Effector CD4-positive, alpha-beta T cell (primary cell): ENCODE data around the gene AGPAT2.

Experiments used
- DNase-seq: peaks from one replicate; pipeline ENCODE4 v3.0.0-alpha.2; 2020

The AGPAT2 gene

GRCh38 chr9:136661641-136662325 is 25.5 kb downstream of the AGPAT2 start:
- no peak for DNase-seq

DNA sequence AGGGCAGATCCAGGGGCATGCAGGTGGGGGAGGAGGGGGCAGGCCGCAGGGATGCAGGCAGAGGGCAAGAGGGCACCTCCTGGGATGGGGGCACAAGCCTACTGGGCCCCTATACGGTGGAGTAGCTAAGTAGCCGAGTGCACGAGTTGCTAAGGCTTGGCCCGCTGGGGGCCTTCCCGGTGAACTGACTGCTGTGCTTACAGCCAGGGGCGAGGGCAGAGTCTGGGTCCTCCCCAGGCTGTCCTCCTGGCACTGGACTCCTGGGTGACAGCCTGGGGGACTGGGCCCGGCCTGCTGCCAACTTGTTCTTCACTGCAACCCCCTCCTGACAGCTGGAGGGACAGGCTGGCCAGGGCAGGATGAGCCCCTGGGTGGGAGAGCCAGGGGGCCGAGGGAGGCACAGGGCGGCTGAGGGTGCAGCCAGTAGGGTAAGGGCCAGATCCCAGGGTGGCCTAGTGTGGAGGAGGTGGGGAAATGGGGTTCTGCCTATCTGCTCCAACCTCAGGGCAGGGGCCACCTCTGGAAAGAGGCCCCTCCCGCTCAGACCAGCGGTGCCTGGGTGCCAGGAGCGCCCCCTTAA is 26.2 kb downstream of the AGPAT2 start:
- no peak for DNase-seq

GRCh38 chr9:136659861-136660784 is 27.1 kb downstream of the AGPAT2 start:
- no peak for DNase-seq

DNA sequence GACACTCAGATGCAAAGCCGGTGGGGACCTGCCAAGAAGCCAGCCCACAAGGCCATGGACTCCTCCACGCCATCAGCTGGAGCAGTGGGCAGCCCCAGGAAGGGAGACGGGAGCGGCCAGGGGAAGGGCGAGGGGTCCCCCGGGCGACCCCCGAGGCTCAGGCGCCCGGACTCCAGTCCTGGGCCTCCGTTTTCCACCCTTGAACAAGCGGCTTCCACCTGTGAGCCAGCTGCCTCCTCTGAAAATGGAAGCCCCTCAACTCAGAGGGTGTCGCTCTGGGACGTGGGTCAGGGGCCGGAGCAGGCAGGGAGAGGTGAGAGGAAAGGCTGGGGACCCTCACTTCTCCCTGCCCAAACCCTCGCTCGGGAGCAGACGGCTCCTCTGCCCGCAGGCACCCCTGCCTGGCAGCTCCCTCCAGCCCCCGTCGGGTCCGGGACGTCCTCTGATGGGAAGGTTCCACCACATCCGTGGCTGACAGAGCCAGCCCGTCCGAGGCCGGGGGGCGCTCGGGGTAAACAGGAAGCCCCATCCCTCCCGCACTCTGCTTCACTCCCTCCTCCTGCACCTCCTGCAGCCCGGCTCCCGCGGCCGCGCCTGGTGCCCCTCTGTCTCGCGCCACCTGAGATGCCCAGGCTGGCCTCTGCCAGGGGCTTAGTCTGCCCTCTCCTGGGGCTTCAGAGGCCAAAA is 28.3 kb downstream of the AGPAT2 start:
- DNase-seq, result no peak

DNA sequence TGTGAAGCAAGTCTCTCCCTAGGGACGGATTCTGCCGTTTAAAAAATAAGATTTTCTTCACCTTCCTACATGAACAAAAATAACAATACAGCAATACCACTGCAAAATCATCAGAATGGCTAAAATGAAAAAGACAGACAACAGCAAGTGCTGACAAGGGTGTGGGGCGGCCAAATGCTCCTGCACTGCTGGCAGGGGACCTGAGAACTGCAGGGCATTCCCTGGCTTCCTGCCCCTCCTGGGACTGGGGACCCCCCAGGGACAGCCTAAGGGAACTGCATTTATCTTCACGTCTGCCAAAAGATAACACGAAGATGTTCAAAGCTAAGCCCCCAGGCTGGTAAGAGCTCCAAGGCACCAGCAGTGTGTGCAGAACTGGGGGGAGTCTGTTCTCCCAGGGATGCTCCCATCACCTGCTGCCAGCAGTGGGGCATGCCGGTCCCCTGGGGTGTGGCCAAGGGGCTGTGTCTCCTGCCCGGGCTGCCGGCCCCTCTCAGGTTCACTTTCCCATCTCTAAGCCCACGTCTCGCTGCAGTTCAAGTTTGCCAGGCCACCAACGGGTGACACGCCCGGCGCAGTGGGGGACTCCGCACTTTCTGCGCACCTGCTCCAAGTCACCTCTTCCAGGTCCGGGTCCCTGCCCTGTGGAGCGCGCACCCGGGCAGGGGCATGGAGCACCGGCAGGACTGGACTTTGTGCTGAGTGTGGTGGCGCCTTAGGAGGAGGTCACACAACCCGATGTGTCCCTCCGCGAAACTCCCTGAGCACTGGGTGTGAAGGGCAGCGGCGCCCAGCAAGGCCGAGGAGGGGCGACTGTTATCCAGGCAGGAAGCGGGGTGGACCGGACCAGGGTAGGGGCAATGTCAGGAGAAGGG is 29.0 kb downstream of the AGPAT2 start:
- no peak for DNase-seq

DNA sequence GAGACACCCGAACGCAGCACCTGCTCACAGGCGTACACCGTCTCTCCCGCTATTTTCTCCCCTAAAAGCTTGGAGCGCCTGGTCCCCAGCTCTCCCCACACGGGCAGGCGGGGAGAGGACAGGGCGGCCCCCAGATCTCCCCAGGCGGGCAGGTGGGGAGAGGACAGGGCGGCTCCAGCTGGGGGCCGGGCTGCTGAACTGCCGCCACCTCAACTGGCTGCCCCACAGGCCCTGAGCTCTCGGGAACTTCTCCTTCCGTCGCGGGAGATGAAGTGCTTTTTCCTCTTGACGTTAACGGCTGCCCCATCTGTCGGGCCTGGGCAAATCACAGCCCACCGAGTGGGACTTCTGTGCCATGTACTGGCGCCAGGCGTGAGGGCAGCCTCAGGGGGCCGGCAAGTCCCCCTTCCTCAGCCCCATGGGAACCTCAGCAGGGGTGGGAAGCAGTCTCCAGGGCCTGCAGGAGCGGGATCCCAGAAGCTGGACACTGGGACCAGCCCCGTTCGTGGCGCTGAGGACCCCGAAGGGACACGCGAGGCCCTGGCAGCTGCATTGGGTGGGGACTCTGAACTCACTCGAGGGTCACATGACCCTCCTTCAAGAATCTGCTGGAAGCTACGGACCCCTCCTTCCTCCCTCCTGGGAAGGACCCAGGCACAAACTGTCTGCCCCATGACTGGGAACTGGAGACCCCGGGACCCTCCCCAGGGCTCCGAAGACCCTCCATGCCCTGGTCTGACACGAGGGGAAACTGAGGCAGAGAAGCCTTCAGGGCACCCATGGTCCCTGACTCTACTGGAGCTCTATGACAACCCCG is 30.3 kb downstream of the AGPAT2 start:
- DNase-seq, result no peak

DNA sequence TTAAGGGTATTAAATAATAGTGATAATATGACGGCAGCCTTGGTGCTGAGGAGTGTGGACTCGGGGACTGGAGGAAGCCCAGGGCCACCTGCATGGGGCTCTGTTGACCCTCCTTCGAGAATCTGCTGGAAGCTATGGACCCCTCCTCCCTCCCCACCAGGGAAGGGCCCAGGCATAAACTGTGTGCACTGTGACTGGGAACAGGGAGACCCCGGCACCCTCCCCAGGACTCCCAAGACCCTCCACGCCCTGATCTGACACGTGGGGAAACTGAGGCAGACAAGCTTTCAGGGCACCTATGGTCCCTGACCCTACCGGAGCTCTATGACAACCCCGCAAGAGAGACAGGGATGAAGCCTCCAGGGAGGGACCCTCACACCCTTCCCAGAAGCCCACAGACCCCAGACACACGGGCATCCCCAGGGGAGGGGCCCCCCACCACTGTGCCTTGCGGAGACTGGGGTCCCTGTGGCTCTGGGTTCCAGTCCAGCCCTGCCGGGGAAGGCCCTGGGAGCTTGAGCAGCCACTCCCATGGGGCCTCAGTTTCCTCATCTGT is 31.0 kb downstream of the AGPAT2 start:
- DNase-seq, result no peak

GRCh38 chr9:136655536-136656182 is 31.6 kb downstream of the AGPAT2 start:
- no peak for DNase-seq

- DNase-seq, result no peak
Observed at GRCh38 chr9:136654820-136655535, 32.3 kb downstream of the AGPAT2 start.

- DNase-seq, result no peak
Observed at GRCh38 chr9:136653323-136654079, 33.8 kb downstream of the AGPAT2 start.

GRCh38 chr9:136651860-136652259 is 35.4 kb downstream of the AGPAT2 start:
- DNase-seq, result no peak

DNA sequence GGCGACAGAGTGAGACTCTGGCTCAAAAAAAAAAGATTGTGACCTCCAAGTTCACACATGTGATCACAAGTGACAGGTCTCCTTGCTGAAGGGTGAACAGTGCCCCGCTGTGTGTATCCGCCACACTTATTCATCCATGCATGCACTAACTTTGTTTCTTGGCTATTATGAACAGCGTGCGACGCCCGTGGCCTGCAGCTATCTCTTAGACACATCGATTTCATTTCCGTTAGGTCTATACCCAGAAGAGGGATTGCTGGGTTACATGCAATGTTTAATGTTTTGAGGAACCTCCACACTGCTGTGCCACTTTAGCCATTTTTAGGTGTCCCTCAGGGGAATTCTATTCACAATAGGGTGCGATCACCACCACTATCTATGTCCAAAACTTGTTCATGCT is 36.6 kb downstream of the AGPAT2 start:
- no peak for DNase-seq

GRCh38 chr9:136650021-136650420 is 37.2 kb downstream of the AGPAT2 start:
- no peak for DNase-seq

DNA sequence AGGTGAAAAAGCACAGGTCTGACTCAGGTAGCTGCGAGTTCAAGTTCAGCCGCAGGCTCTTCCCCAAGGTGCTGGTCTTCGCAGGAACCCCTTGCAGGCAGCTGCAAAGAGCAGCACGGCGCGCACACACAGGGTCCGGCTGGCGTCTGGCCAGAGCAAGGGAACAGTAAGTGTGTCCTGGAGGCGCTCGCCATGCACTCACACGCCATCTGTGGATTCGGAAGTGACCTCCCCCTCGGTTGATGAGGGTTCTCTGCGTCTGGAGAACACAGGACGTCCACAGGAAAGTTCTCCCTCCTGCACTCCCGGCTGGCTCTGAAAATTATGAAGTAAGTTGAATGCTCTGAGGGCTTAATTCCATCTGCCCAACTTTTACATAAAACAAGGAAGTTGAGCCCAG is 38.5 kb downstream of the AGPAT2 start:
- DNase-seq, result no peak

- DNase-seq, result no peak
Observed at GRCh38 chr9:136646827-136647711, 40.2 kb downstream of the AGPAT2 start.

DNA sequence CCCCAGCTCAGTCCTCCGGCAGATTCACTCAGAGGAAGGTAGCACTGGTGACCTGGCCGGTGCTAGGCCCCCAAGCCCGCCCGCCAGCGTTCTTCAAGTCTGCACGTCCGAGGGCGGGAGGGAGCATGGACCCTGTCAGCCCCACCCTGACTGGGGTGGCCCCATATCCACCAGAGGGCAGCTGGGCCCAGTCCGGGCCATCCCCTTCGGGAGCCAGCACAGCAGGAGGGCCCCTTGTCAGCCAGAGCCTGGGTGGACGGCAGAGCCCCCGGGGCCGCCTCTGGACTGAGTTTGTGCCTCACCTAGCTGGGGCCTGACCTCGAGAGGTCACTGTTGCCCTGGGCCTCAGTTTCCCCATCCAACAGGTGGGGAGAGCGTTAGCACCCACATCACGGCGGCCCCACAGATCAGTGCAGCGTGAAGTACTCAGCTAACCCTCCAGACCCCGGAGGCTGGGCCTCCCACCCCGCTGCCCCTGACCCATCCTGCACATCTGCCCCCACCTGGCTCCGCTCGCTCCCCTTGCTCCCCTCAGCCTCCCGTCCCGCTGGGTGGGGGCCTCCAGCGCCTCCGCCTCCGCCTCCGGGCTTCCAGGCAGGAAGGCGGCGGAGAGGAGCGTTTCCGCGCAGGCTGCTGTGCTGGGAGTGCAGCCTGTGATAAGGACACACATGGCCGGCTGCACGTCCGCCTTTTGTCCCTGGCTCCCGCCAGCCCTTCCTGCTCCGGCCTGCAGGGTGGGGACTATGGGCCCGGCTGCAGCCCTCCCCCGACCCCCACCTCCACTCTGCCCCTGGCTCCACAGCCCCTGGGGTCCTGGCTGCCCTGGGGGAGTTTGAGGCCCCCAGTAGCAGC is 41.1 kb downstream of the AGPAT2 start:
- no peak for DNase-seq
